Upper lobe of left lung (tissue), 6 donors: ENCODE measurements around the gene DTX1. TPM values are rescaled to one million over a fixed set of nuclear protein-coding genes. Genes with fewer than 3 reads are reported as not detected.

Experiments
- ATAC-seq, 2 donors: fragments of 200-7000 bp; cut with Tn5 transposase; one replicate each; pipeline ENCODE4 v1.9.1; 2022; ENCODE audit warnings: mild to moderate bottlenecking in 2 of 2, moderate library complexity in 2 of 2; ENCODE audit not compliant: low FRiP score in 2 of 2
- DNase-seq, 2 donors: peaks; one replicate each; pipeline ENCODE4 v3.0.0-alpha.2; 2019 to 2020
- H3K27ac ChIP-seq, 4 donors: fragments of 200-600 bp; sonication (generic); one replicate each; pipeline ENCODE4 v1.5.1; 2016 to 2019
- H3K27me3 ChIP-seq, 4 donors: fragments of 200-600 bp; sonication (generic); one replicate each; pipeline ENCODE4 v1.5.1; 2017 to 2019
- H3K36me3 ChIP-seq, 4 donors: fragments of 200-600 bp; sonication (generic); one replicate each; pipeline ENCODE4 v1.5.1; 2016 to 2019
- H3K4me1 ChIP-seq, 4 donors: fragments of 200-600 bp; sonication (generic); one replicate each; pipeline ENCODE4 v1.5.1; 2018 to 2019
- H3K4me3 ChIP-seq, 4 donors: fragments of 200-600 bp; sonication (generic); one replicate each; pipeline ENCODE4 v1.5.1; 2017 to 2019; ENCODE audit warnings: mild to moderate bottlenecking in 2 of 4, moderate library complexity in 1 of 4
- H3K9me3 ChIP-seq, 4 donors: fragments of 200-600 bp; sonication (generic); one replicate each; pipeline ENCODE4 v1.5.1; 2018 to 2019
- EP300 ChIP-seq, 4 donors: sonication (generic); formaldehyde crosslinking; IDR thresholded peaks; one replicate each; pipeline ENCODE4 v1.5.1; 2017; ENCODE audit warnings: antibody characterized with exemption in 4 of 4, control low read depth in 2 of 4
- POLR2A ChIP-seq, 4 donors: fragments of 450-650 bp; IDR thresholded peaks; one replicate each; pipeline ENCODE4 v1.5.1; 2016 to 2017; ENCODE audit warnings: antibody characterized with exemption in 4 of 4, mild to moderate bottlenecking in 2 of 4
- POLR2AphosphoS5 ChIP-seq, 2 donors: sonication (generic); formaldehyde crosslinking; IDR thresholded peaks; one replicate each; pipeline ENCODE4 v1.5.1; 2017; ENCODE audit warnings: antibody characterized with exemption in 2 of 2
- WGBS, 2 donors: methylation state at CpG; one replicate each; pipeline ENCODE4 v1.1.5; 2017 to 2018; 5-methylcytosine and 5-hydroxymethylcytosine counted together
- total RNA-seq, 6 donors: library from RNA; depleted of rRNA in 4 of 6; stranded (reverse); fragments of >200 nt in 4 of 6; gene quantifications; one replicate each; pipeline versions ENCODE4 v1.1.0 to v1.2.1, GENCODE V29; 2016 to 2021
- TF ChIP-seq, protein P1 (sequence below), 6 experiments: fragments of 450-650 bp in 4 of 6; fragments of 200-600 bp in 2 of 6; sonication (generic) in 2 of 6; IDR thresholded peaks; one replicate each; pipeline ENCODE4 v1.5.1; 2016 to 2019; ENCODE audit warnings: antibody characterized with exemption in 6 of 6
- donor health status: DM: no; HTN: no; CAD: no; lungs with moderate emphysema.
- donor health status: DM: no; HTN: yes; CAD: no; lungs with severe emphysema.

DTX1 gene
- total RNA-seq, 6 donors from 2014 or later = under 0.01 to 7.0 (median 3.6) TPM

DNA sequence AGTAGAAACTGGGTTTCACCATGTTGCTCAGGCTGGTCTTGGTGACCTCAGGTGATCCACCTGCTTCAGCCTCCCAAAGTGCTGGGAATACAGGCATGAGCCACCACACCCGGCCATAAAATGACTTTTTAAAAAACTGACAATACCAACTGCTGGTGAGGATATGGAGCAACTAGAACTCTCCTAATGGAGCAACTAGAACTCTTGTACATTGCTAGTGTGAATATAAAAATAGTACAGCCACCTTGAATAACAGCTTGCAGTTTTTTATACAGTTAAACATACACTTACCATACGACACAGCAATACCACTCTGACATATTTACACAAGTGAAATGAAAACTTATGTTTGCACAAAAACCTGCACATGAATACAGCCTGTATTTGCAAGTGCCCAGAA, 90.5 kb downstream of the DTX1 start:
- WGBS, 2 donors = 75 to 76% methylated on average over 2 of the region's 2 CpGs
- peaks cover 0 to 6% (median 3%) of the 10 kb centered on the region in 4 donors for H3K27me3 ChIP-seq
- TF ChIP-seq, protein P1, sequence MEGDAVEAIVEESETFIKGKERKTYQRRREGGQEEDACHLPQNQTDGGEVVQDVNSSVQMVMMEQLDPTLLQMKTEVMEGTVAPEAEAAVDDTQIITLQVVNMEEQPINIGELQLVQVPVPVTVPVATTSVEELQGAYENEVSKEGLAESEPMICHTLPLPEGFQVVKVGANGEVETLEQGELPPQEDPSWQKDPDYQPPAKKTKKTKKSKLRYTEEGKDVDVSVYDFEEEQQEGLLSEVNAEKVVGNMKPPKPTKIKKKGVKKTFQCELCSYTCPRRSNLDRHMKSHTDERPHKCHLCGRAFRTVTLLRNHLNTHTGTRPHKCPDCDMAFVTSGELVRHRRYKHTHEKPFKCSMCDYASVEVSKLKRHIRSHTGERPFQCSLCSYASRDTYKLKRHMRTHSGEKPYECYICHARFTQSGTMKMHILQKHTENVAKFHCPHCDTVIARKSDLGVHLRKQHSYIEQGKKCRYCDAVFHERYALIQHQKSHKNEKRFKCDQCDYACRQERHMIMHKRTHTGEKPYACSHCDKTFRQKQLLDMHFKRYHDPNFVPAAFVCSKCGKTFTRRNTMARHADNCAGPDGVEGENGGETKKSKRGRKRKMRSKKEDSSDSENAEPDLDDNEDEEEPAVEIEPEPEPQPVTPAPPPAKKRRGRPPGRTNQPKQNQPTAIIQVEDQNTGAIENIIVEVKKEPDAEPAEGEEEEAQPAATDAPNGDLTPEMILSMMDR (IDR thresholded peaks at IDR 0.05) = no peak
- TF ChIP-seq POLR2AphosphoS5 (IDR thresholded peaks at IDR 0.05) (no peak), POLR2A (IDR thresholded peaks at IDR 0.05) (no peak), EP300 (IDR thresholded peaks at IDR 0.05) (no peak)

More for the DNA sequence above, 90.5 kb downstream of the DTX1 start:
- H3K4me3 ChIP-seq = no peak overlapping the region
- no peak for DNase-seq
- ATAC-seq = no peak
- H3K9me3 ChIP-seq = peaks cover 0 to 3% (median 0%) of the 10 kb centered on the region in 4 donors
- peaks cover 0 to 6% (median 0%) of the 10 kb centered on the region in 4 donors for H3K4me1 ChIP-seq
- H3K36me3 ChIP-seq = no peaks in the 10 kb centered on the region
- no peak overlapping the region for H3K27ac ChIP-seq

Other genes starting within 250 kb of the DTX1 start
- 10 to 100 TPM; 20.1 to 70.6 (median 44.0) TPM for gene OAS1, start 149.8 kb upstream of the DTX1 start, total RNA-seq
- 10 to 100 TPM; 15.3 to 61.9 (median 28.8) TPM for gene OAS3, start 118.3 kb upstream of the DTX1 start, total RNA-seq
- 10 to 100 TPM; 17.2 to 59.7 (median 20.1) TPM for gene OAS2, start 78.2 kb upstream of the DTX1 start, total RNA-seq
- gene RASAL1, start 79.0 kb downstream of the DTX1 start, total RNA-seq = 1 to 10 TPM in 1 of 6 donors, under 1 TPM in 2, not detected in 3; 0.27 to 4.2 (median 0.60) TPM
- 10 to 100 TPM in 3 of 6 donors, 1 to 10 TPM in 2, under 1 TPM in 1; 0.97 to 34.1 (median 15.4) TPM for gene CFAP73, start 93.0 kb downstream of the DTX1 start, total RNA-seq
- 10 to 100 TPM; 43.3 to 81.5 (median 58.9) TPM for gene DDX54, start 128.7 kb downstream of the DTX1 start, total RNA-seq
- 10 to 100 TPM; 11.5 to 25.2 (median 17.6) TPM for gene RITA1, start 129.0 kb downstream of the DTX1 start, total RNA-seq
- gene TPCN1, start 164.7 kb downstream of the DTX1 start, total RNA-seq = 100 to 1,000 TPM in 1 of 6 donors, 10 to 100 TPM in 5; 36.6 to 193 (median 52.2) TPM